ENCODE measurements around the gene FRAT2. TPM values are rescaled to one million over a fixed set of nuclear protein-coding genes. Genes with fewer than 3 reads are reported as not detected.
A peak's percentile ranks its signal among the peaks of the same experiment; 100 is the strongest.

Gene FRAT2
- total RNA-seq, 1 donor from 2014 or later: 14.9 TPM

- Histone ChIP-seq H3K36me3 (no peaks in the 10 kb centered on the region), H3K27me3 (no peaks in the 10 kb centered on the region), H3K79me2 (ENCODE audit: low read depth) (peaks cover 54% of the 10 kb centered on the region), H2AFZ (replicated peaks) (peak overlapping the region; percentile 38), H3K9ac (peak overlapping the region; percentile 34), H3K4me3 (peak overlapping the region; percentile 70), H3K9me3 (ENCODE audit: low read depth) (no peaks in the 10 kb centered on the region), H3K4me1 (peaks cover 45% of the 10 kb centered on the region), H3K4me2 (peak overlapping the region; percentile 98), H3K27ac (no peak overlapping the region), H3F3A (ENCODE audit: low read depth) (peaks cover 59% of the 10 kb centered on the region), H4K20me1 (ENCODE audit: low read depth) (peaks cover 54% of the 10 kb centered on the region)
- Mint-ChIP-seq H3K4me1 (peaks cover 44% of the 10 kb centered on the region), H3K27ac (peak overlapping the region; percentile 4), H3K36me3 (peaks cover 3% of the 10 kb centered on the region), H3K4me3 (peak overlapping the region; percentile 90), H3K9me3 (no peaks in the 10 kb centered on the region), H3K27me3 (ENCODE audit: insufficient read depth, low read depth) (peaks cover 23% of the 10 kb centered on the region)
- TF ChIP-seq EZH2phosphoT487 (IDR thresholded peaks at IDR 0.05): no peak
- TF ChIP-seq EZH2 (IDR thresholded peaks at IDR 0.05): no peak
- no peak for TF ChIP-seq CTCF (IDR thresholded peaks at IDR 0.05)
- DNase-seq (ENCODE audit: low spot score): peak; percentile 61
Measured at GRCh38 chr10:97333601-97334369, 744 bp downstream of the FRAT2 start.

- DNase-seq (ENCODE audit: low spot score): peak; percentile 62
- Mint-ChIP-seq H3K36me3 (peaks cover 3% of the 10 kb centered on the region), H3K27ac (peak overlapping the region; percentile 4), H3K27me3 (ENCODE audit: insufficient read depth, low read depth) (peaks cover 21% of the 10 kb centered on the region), H3K4me1 (peaks cover 44% of the 10 kb centered on the region), H3K4me3 (peak overlapping the region; percentile 90), H3K9me3 (no peaks in the 10 kb centered on the region)
- Histone ChIP-seq H3K27ac (no peak overlapping the region), H3K36me3 (no peaks in the 10 kb centered on the region), H4K20me1 (ENCODE audit: low read depth) (peaks cover 52% of the 10 kb centered on the region), H3K79me2 (ENCODE audit: low read depth) (peaks cover 57% of the 10 kb centered on the region), H3K27me3 (no peaks in the 10 kb centered on the region), H3K4me2 (peak overlapping the region; percentile 98), H2AFZ (replicated peaks) (peak overlapping the region; percentile 38), H3K4me1 (peaks cover 41% of the 10 kb centered on the region), H3K9me3 (ENCODE audit: low read depth) (no peaks in the 10 kb centered on the region), H3F3A (ENCODE audit: low read depth) (peaks cover 59% of the 10 kb centered on the region), H3K9ac (peak overlapping the region; percentile 34), H3K4me3 (peak overlapping the region; percentile 70)
- TF ChIP-seq EZH2 (IDR thresholded peaks at IDR 0.05): no peak
- TF ChIP-seq CTCF (IDR thresholded peaks at IDR 0.05): peak; percentile 37
Measured at GRCh38 chr10:97333351-97333600, 1.3 kb downstream of the FRAT2 start.

- Histone ChIP-seq H3K36me3 (no peaks in the 10 kb centered on the region), H3K4me1 (peaks cover 36% of the 10 kb centered on the region), H3K9me3 (ENCODE audit: low read depth) (no peaks in the 10 kb centered on the region), H3K27me3 (no peaks in the 10 kb centered on the region), H3K79me2 (ENCODE audit: low read depth) (peaks cover 57% of the 10 kb centered on the region), H2AFZ (replicated peaks) (no peak overlapping the region), H3K9ac (no peak overlapping the region), H3K4me2 (peak overlapping the region; percentile 98), H4K20me1 (ENCODE audit: low read depth) (peaks cover 50% of the 10 kb centered on the region), H3K4me3 (peak overlapping the region; percentile 70), H3F3A (ENCODE audit: low read depth) (peaks cover 59% of the 10 kb centered on the region), H3K27ac (no peak overlapping the region)
- peak overlapping the region; percentile 4 for H3K27ac Mint-ChIP-seq
- DNase-seq (ENCODE audit: low spot score): peak; percentile 62
- H3K4me1 Mint-ChIP-seq: peaks cover 40% of the 10 kb centered on the region
- H3K9me3 Mint-ChIP-seq: no peaks in the 10 kb centered on the region
- H3K4me3 Mint-ChIP-seq: peak overlapping the region; percentile 90
- no peak for TF ChIP-seq EZH2phosphoT487 (IDR thresholded peaks at IDR 0.05)
- no peak for TF ChIP-seq EZH2 (IDR thresholded peaks at IDR 0.05)
- TF ChIP-seq CTCF (IDR thresholded peaks at IDR 0.05): no peak
- H3K36me3 Mint-ChIP-seq: peaks cover 4% of the 10 kb centered on the region
- peaks cover 21% of the 10 kb centered on the region for H3K27me3 Mint-ChIP-seq (ENCODE audit: insufficient read depth, low read depth)
Measured at GRCh38 chr10:97332591-97333350, 1.8 kb downstream of the FRAT2 start.
